Panc1 (cell line): ENCODE results near the gene SHANK3. TPM values are rescaled to one million over a fixed set of nuclear protein-coding genes. Genes with fewer than 3 reads are reported as not detected.

Experiments used
- ATAC-seq: fragments of 200-7000 bp; cut with Tn5 transposase; 2 replicates; pipeline ENCODE4 v1.9.1; 2020; ENCODE audit warnings: mild to moderate bottlenecking, moderate library complexity
- BruUV-seq: library from RNA; stranded (reverse); fragments of 400-500 nt; replicated peaks from 2 replicates; lab custom pipeline; 2021; lab: Mats Ljungman, UMichigan
- CTCF ChIA-PET: fragments of 300-600 bp; sonication (Branson Sonifier 250); formaldehyde crosslinking; loops from one replicate; lab custom pipeline; 2022; ENCODE audit warnings: antibody characterized with exemption; lab: Charles Lee
- POLR2A ChIA-PET: fragments of 300-600 bp; sonication (Branson Sonifier 250); formaldehyde crosslinking; loops from one replicate; lab custom pipeline; 2022; ENCODE audit warnings: antibody characterized with exemption; lab: Charles Lee
- DNase-seq: peaks from one replicate; pipeline ENCODE4 v3.0.0-alpha.2; 2010; ENCODE audit warnings: low read depth, low spot score
- H3K27ac ChIP-seq: 2 replicates; pipeline ENCODE4 v1.5.1; 2011; ENCODE audit warnings: mild to moderate bottlenecking, low read length, inconsistent platforms
- H3K27me3 ChIP-seq: fragments of 200-500 bp; sonication (Bioruptor generic); 2 replicates; pipeline ENCODE4 v1.6.0; 2014; ENCODE audit warnings: low read length, inconsistent platforms; ENCODE audit not compliant: control insufficient read depth, insufficient read depth
- H3K36me3 ChIP-seq: fragments of 200-500 bp; sonication (Bioruptor generic); 2 replicates; pipeline ENCODE4 v1.5.1; 2014; ENCODE audit warnings: inconsistent platforms, mild to moderate bottlenecking, low read length, moderate library complexity; ENCODE audit not compliant: control insufficient read depth, insufficient read depth
- H3K4me1 ChIP-seq: 2 replicates; pipeline ENCODE4 v1.5.1; 2011; ENCODE audit warnings: inconsistent platforms, mild to moderate bottlenecking, low read length, moderate library complexity; ENCODE audit not compliant: control insufficient read depth, insufficient read depth
- H3K4me3 ChIP-seq, 2 experiments: 2 replicates each; pipeline ENCODE4 v1.5.1; 2011 to 2012; ENCODE audit warnings: low read depth in 2 of 2, low read length in 2 of 2, mild to moderate bottlenecking in 2 of 2, inconsistent platforms in 1 of 2, moderate library complexity in 1 of 2
- H3K9me3 ChIP-seq: fragments of 200-500 bp; sonication (Bioruptor generic); 2 replicates; pipeline ENCODE4 v1.5.1; 2014; ENCODE audit warnings: low read depth, mild to moderate bottlenecking, inconsistent platforms, low read length, moderate library complexity; ENCODE audit not compliant: control insufficient read depth, insufficient read depth
- POLR2AphosphoS5 ChIP-seq: IDR thresholded peaks from 2 replicates; pipeline ENCODE4 v1.6.1; 2012; ENCODE audit warnings: mild to moderate bottlenecking, low read depth, low read length, moderate library complexity
- SIN3A ChIP-seq: IDR thresholded peaks from 2 replicates; pipeline ENCODE4 v1.6.1; 2012; ENCODE audit warnings: low read depth, mild to moderate bottlenecking, low read length, moderate library complexity, borderline replicate concordance; ENCODE audit not compliant: insufficient read depth
- TCF7L2 ChIP-seq: IDR thresholded peaks from 2 replicates; pipeline ENCODE4 v1.6.1; 2011; ENCODE audit warnings: mild to moderate bottlenecking, low read depth, low read length, inconsistent platforms
- in situ Hi-C: cut with HindIII; loops from 2 replicates; pipeline ENCODE4 v1.10.0; 2016; ENCODE audit warnings: low sequenced_read_pairs, low pct_unique_long_range_greater_than_20kb
- intact Hi-C: fragments of 100-400 bp; cut with micrococcal nuclease; formaldehyde crosslinking; loops from one replicate; pipeline ENCODE4 v1.10.0; 2022; ENCODE audit not compliant: unreplicated experiment
- total RNA-seq: library from RNA; stranded (reverse); gene quantifications from one replicate; pipeline ENCODE4 v1.2.1, GENCODE V29; 2021; ENCODE audit not compliant: unreplicated experiment
- TF ChIP-seq, protein P1 (sequence below): fragments of 450-650 bp; IDR thresholded peaks from 2 replicates; pipeline ENCODE4 v1.5.1; 2017; ENCODE audit warnings: mild to moderate bottlenecking
- TF ChIP-seq, protein P2 (sequence below), 2 experiments: IDR thresholded peaks; 2 replicates each; pipeline ENCODE4 v1.6.1; 2011 to 2012; ENCODE audit warnings: low read depth in 2 of 2, control low read depth in 1 of 2, low read length in 1 of 2, mild to moderate bottlenecking in 1 of 2, moderate library complexity in 1 of 2; ENCODE audit not compliant: insufficient read depth in 1 of 2

The SHANK3 gene
- total RNA-seq, 1 experiment from 2014 or later = 7.6 TPM

DNA sequence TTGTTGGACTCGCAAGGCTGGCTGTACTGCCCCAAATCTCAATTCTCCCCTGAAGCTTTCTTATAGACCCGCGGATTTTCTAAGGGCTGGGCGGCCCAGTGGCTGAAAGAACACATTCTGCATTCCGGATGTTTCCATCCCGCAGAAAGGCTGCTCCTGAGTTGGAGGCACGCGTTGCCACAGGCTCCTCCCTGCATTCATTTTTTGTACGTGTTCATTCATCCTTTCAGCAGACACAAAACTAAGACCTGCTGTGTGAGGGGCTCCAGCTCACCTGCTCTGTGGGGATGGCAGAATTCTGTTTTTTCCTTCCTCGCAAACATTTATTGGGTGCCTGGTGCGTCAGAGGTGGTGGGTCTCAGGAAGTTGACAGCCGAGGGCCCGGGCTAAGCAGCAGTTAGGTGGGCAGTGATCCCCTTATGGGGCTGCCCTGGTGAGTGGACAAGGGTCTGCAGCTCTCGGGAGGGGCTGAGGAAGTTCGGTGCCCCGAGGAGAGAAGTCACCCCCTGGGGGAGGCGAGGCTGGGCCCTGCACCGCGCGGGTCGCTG is 23.7 kb downstream of the SHANK3 start:
- no peaks in the 10 kb centered on the region for H3K36me3 ChIP-seq
- CTCF ChIA-PET = no interaction called here
- intact Hi-C loops (no loop called here), in situ Hi-C loops (no loop called here)
- H3K27me3 ChIP-seq = no peaks in the 10 kb centered on the region
- POLR2A ChIA-PET = no interaction called here
- TF ChIP-seq, protein P1, sequence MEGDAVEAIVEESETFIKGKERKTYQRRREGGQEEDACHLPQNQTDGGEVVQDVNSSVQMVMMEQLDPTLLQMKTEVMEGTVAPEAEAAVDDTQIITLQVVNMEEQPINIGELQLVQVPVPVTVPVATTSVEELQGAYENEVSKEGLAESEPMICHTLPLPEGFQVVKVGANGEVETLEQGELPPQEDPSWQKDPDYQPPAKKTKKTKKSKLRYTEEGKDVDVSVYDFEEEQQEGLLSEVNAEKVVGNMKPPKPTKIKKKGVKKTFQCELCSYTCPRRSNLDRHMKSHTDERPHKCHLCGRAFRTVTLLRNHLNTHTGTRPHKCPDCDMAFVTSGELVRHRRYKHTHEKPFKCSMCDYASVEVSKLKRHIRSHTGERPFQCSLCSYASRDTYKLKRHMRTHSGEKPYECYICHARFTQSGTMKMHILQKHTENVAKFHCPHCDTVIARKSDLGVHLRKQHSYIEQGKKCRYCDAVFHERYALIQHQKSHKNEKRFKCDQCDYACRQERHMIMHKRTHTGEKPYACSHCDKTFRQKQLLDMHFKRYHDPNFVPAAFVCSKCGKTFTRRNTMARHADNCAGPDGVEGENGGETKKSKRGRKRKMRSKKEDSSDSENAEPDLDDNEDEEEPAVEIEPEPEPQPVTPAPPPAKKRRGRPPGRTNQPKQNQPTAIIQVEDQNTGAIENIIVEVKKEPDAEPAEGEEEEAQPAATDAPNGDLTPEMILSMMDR = no peak
- TF ChIP-seq POLR2AphosphoS5 (no peak), SIN3A (no peak), TCF7L2 (no peak)
- TF ChIP-seq, protein P2, sequence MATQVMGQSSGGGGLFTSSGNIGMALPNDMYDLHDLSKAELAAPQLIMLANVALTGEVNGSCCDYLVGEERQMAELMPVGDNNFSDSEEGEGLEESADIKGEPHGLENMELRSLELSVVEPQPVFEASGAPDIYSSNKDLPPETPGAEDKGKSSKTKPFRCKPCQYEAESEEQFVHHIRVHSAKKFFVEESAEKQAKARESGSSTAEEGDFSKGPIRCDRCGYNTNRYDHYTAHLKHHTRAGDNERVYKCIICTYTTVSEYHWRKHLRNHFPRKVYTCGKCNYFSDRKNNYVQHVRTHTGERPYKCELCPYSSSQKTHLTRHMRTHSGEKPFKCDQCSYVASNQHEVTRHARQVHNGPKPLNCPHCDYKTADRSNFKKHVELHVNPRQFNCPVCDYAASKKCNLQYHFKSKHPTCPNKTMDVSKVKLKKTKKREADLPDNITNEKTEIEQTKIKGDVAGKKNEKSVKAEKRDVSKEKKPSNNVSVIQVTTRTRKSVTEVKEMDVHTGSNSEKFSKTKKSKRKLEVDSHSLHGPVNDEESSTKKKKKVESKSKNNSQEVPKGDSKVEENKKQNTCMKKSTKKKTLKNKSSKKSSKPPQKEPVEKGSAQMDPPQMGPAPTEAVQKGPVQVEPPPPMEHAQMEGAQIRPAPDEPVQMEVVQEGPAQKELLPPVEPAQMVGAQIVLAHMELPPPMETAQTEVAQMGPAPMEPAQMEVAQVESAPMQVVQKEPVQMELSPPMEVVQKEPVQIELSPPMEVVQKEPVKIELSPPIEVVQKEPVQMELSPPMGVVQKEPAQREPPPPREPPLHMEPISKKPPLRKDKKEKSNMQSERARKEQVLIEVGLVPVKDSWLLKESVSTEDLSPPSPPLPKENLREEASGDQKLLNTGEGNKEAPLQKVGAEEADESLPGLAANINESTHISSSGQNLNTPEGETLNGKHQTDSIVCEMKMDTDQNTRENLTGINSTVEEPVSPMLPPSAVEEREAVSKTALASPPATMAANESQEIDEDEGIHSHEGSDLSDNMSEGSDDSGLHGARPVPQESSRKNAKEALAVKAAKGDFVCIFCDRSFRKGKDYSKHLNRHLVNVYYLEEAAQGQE (IDR thresholded peaks at IDR 0.05; ENCODE audit: insufficient read depth in 1 of 2, low read depth in 2 of 2, low read length in 1 of 2) = no peak
- no peak overlapping the region for H3K4me3 ChIP-seq
- no peaks in the 10 kb centered on the region for H3K9me3 ChIP-seq
- H3K27ac ChIP-seq = no peak overlapping the region
- peaks cover 2% of the 10 kb centered on the region; the same call in 1 of the 2 replicates for H3K4me1 ChIP-seq
- no peak for DNase-seq
- no peak; the same call in 1 of the 2 replicates for ATAC-seq
- no TSS peak for BruUV-seq

DNA sequence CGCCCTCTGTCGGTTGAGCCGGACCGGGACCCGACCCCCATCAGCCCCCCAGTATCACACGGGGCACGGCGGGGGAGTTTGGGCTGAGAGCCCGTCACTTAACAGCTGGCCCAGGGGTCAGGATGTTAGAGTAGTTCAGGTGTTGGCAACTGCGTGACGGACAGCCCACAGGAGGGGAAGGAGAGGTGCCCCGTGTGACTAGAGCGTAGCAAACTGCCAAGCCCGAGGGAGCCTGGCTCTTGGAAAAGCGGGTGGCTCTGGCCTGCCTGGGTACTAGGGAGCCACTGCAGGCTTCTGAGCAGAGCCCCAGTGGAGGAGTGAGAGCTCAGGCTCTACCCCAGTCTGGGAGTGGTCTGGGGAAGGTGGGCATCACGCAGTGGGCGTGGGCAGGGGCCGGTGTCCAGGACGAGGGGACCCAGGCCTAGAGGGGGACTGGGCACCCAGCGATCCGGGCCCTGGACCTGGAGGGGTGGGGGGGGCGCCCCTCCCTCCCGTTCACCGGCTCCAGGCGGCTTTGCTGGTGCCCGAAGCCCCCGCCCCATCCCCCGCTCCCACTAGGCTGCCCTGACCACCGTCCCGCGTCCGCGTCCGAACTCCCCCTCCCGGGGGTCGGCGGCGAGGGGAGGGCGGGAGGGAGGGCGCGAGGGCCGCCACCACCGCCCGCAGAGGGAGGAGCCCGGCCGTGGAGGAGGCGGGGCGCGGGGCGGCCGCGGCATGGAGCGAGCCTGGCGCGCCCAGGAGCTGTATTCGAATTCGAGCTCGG is 24.4 kb downstream of the SHANK3 start:
- POLR2A ChIA-PET = no interaction called here
- no peak overlapping the region for H3K27ac ChIP-seq
- peak; percentile 83 for ATAC-seq
- no peaks in the 10 kb centered on the region for H3K36me3 ChIP-seq
- TF ChIP-seq, protein P1 = peak; percentile 85
- TF ChIP-seq, protein P2 (IDR thresholded peaks at IDR 0.05; ENCODE audit: insufficient read depth in 1 of 2, low read depth in 2 of 2, low read length in 1 of 2) = no peak
- peaks cover 2% of the 10 kb centered on the region; the same call in 1 of the 2 replicates for H3K4me1 ChIP-seq
- H3K27me3 ChIP-seq = no peaks in the 10 kb centered on the region
- CTCF ChIA-PET = no interaction called here
- H3K4me3 ChIP-seq = peak overlapping the region; percentile 24 to 44
- no TSS peak for BruUV-seq
- H3K9me3 ChIP-seq = no peaks in the 10 kb centered on the region
- no peak for DNase-seq
- intact Hi-C loops = no loop called here
- in situ Hi-C loops = no loop called here
